Breast epithelium (tissue), 3 donors: ENCODE measurements around the gene SDK1.

ENCODE experiments used
- POLR2A ChIP-seq: fragments of 450-650 bp; IDR thresholded peaks from one replicate; pipeline ENCODE4 v1.6.1; 2016; ENCODE audit warnings: antibody characterized with exemption, mild to moderate bottlenecking, moderate library complexity
- TF ChIP-seq, protein P1 (sequence below), 3 donors: fragments of 450-650 bp; IDR thresholded peaks; one replicate each; pipeline ENCODE4 v1.5.1; 2016 to 2017; ENCODE audit warnings: antibody characterized with exemption in 3 of 3, mild to moderate bottlenecking in 3 of 3, moderate library complexity in 3 of 3

GRCh38 chr7:4091767-4092166, 790.7 kb downstream of the SDK1 start:
- no peak for TF ChIP-seq POLR2A
- TF ChIP-seq, protein P1, sequence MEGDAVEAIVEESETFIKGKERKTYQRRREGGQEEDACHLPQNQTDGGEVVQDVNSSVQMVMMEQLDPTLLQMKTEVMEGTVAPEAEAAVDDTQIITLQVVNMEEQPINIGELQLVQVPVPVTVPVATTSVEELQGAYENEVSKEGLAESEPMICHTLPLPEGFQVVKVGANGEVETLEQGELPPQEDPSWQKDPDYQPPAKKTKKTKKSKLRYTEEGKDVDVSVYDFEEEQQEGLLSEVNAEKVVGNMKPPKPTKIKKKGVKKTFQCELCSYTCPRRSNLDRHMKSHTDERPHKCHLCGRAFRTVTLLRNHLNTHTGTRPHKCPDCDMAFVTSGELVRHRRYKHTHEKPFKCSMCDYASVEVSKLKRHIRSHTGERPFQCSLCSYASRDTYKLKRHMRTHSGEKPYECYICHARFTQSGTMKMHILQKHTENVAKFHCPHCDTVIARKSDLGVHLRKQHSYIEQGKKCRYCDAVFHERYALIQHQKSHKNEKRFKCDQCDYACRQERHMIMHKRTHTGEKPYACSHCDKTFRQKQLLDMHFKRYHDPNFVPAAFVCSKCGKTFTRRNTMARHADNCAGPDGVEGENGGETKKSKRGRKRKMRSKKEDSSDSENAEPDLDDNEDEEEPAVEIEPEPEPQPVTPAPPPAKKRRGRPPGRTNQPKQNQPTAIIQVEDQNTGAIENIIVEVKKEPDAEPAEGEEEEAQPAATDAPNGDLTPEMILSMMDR (IDR thresholded peaks at IDR 0.05) = no peak
